ENCODE measurements around the gene PUSL1. TPM values are rescaled to one million over a fixed set of nuclear protein-coding genes. Genes with fewer than 3 reads are reported as not detected.

The PUSL1 gene
- total and polyA plus RNA-seq, 2 experiments from 2014 or later, result 30.9 to 36.2 TPM

DNA sequence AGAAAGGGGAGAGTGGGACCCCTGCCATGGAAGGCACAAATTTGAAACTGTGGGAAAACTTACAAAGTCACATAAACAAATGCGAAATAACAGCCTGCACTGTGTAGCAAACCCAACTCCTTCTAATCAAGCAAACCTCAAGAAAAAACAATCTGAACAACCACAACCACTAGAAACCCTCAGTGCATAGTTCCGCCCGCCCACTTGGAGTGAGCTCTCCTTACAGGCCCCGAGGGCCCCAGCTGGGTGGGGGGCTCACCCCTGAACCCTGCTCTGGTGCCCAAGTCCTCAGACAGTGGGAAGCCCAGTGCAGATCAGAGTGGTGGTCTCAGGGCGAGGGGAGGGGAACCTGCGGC is 50.9 kb downstream of the PUSL1 start:
- peaks cover 36% of the 10 kb centered on the region for H3K4me1 ChIP-seq (ENCODE audit: insufficient read depth)
- H3K9me2 ChIP-seq (ENCODE audit: insufficient read depth), result no peaks in the 10 kb centered on the region
- 4% methylated on average over 6 of the region's 6 CpGs for WGBS, 2 experiments (ENCODE audit: low coverage in 1 of 2, low lambda C conversion rate in 2 of 2, missing lambda C conversion rate in 2 of 2)
- H2AFZ ChIP-seq, result no peak overlapping the region
- peak overlapping the region; percentile 80 for H3K4me2 ChIP-seq (ENCODE audit: unreplicated experiment)
- H3K27ac ChIP-seq, result peak overlapping the region; percentile 99
- no peaks in the 10 kb centered on the region for H3K27me3 ChIP-seq (replicated peaks; ENCODE audit: insufficient read depth)
- peaks cover 1% of the 10 kb centered on the region; the same call in 1 of the 2 replicates for H3K36me3 ChIP-seq (ENCODE audit: low read depth)
- peaks cover 50% of the 10 kb centered on the region for H3K79me2 ChIP-seq (ENCODE audit: insufficient read depth)
- H4K20me1 ChIP-seq (ENCODE audit: insufficient read depth), result no peaks in the 10 kb centered on the region
- no peaks in the 10 kb centered on the region for H3K9me3 ChIP-seq (ENCODE audit: low read depth)
- in situ Hi-C loops (cut with MboI), result no loop called here
- H3K4me3 ChIP-seq, result peak overlapping the region; percentile 94
- H3F3A ChIP-seq (ENCODE audit: insufficient read depth), result peaks cover 28% of the 10 kb centered on the region
- TF ChIP-seq EZH2 (IDR thresholded peaks at IDR 0.05; ENCODE audit: insufficient read depth, poor library complexity, severe bottlenecking), result no peak
- no peak for TF ChIP-seq EZH2phosphoT487 (IDR thresholded peaks at IDR 0.05; ENCODE audit: insufficient read depth, low read depth)
- DNase-seq, result peak; percentile 87
- H3K9ac ChIP-seq, result peak overlapping the region; percentile 96

GRCh38 chr1:1359664-1360468 is 51.5 kb downstream of the PUSL1 start:
- Histone ChIP-seq H3K4me2 (ENCODE audit: unreplicated experiment) (peak overlapping the region; percentile 80), H3K4me1 (ENCODE audit: insufficient read depth) (peaks cover 36% of the 10 kb centered on the region), H2AFZ (no peak overlapping the region), H3K36me3 (ENCODE audit: low read depth) (no peaks in the 10 kb centered on the region), H3K27ac (peak overlapping the region; percentile 99), H3K9ac (peak overlapping the region; percentile 96), H3K9me3 (ENCODE audit: low read depth) (no peaks in the 10 kb centered on the region), H3F3A (ENCODE audit: insufficient read depth) (peaks cover 28% of the 10 kb centered on the region), H3K27me3 (replicated peaks; ENCODE audit: insufficient read depth) (no peaks in the 10 kb centered on the region), H4K20me1 (ENCODE audit: insufficient read depth) (no peaks in the 10 kb centered on the region), H3K9me2 (ENCODE audit: insufficient read depth) (no peaks in the 10 kb centered on the region), H3K79me2 (ENCODE audit: insufficient read depth) (peaks cover 45% of the 10 kb centered on the region), H3K4me3 (peak overlapping the region; percentile 94)
- WGBS, 2 experiments (ENCODE audit: low coverage in 1 of 2, low lambda C conversion rate in 2 of 2, missing lambda C conversion rate in 2 of 2), result 2 to 3% methylated on average over 17 to 28 of the region's 28 CpGs
- in situ Hi-C loops (cut with MboI), result no loop called here
- peak; percentile 95 for DNase-seq
- TF ChIP-seq EZH2 (IDR thresholded peaks at IDR 0.05; ENCODE audit: insufficient read depth, poor library complexity, severe bottlenecking), result no peak
- TF ChIP-seq EZH2phosphoT487 (IDR thresholded peaks at IDR 0.05; ENCODE audit: insufficient read depth, low read depth), result no peak

DNA sequence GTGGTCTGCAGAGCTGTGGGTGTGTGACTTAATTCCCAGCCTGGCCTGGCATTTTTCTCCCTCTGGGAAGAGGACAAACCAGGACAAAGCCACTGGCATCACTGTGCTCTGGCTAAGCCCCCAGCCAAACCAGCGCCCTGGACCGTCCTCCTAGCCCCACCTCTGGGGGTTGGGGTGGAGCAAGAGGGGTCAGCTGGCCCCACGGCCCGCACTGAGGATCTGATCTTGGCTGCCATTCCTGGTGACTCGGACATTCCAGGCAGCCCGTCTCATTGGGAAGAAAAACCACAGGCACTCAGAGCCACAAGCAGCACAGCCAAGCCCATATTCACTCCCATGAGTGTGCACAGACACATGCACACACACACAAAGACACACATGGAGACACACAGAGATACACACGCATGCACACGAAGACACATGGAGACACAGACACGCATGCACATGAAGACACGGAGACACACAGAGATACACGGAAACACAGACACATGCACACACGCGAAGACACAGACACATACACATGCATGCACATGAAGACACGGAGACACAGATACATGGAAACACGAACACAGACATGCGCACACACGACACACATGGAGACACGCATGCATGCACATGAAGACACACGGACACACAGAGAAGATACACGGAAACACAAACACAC is 52.2 kb downstream of the PUSL1 start:
- Histone ChIP-seq H3F3A (ENCODE audit: insufficient read depth) (peaks cover 28% of the 10 kb centered on the region), H3K9me3 (ENCODE audit: low read depth) (no peaks in the 10 kb centered on the region), H3K4me1 (ENCODE audit: insufficient read depth) (peaks cover 36% of the 10 kb centered on the region), H4K20me1 (ENCODE audit: insufficient read depth) (no peaks in the 10 kb centered on the region), H3K27me3 (replicated peaks; ENCODE audit: insufficient read depth) (no peaks in the 10 kb centered on the region), H3K79me2 (ENCODE audit: insufficient read depth) (peaks cover 37% of the 10 kb centered on the region), H3K9me2 (ENCODE audit: insufficient read depth) (no peaks in the 10 kb centered on the region), H3K27ac (peak overlapping the region; percentile 99), H3K36me3 (ENCODE audit: low read depth) (no peaks in the 10 kb centered on the region), H3K4me2 (ENCODE audit: unreplicated experiment) (peak overlapping the region; percentile 82), H3K4me3 (peak overlapping the region; percentile 35; the same call in 1 of the 2 replicates), H3K9ac (peak overlapping the region; percentile 96), H2AFZ (no peak overlapping the region)
- DNase-seq, result peak; percentile 98
- 20 to 21% methylated on average over 20 of the region's 20 CpGs for WGBS, 2 experiments (ENCODE audit: low coverage in 1 of 2, low lambda C conversion rate in 2 of 2, missing lambda C conversion rate in 2 of 2)
- no peak for TF ChIP-seq EZH2phosphoT487 (IDR thresholded peaks at IDR 0.05; ENCODE audit: insufficient read depth, low read depth)
- no peak for TF ChIP-seq EZH2 (IDR thresholded peaks at IDR 0.05; ENCODE audit: insufficient read depth, poor library complexity, severe bottlenecking)
- in situ Hi-C loops (cut with MboI), result no loop called here

Small RNAs within 50 kb of the gene (microRNA-seq; reads per million reads assigned to microRNA genes)
- gene MIR6726 (ENCODE audit: borderline number of aligned reads), result 3.6 reads per million
- 2.0 reads per million for gene MIR6727 (ENCODE audit: borderline number of aligned reads)
- gene MIR6808 (ENCODE audit: borderline number of aligned reads), result not detected

Small RNAs within 50 kb of the gene (small RNA-seq; reads per million reads assigned to genes)
- not detected for gene MIR6726 (ENCODE audit: low read depth, low replicate concordance)

Other genes with a start within 250 kb of the PUSL1 start
- gene RNF223, start 234.3 kb upstream of the PUSL1 start, total RNA-seq (2014; rRNA removed; shearing (Covaris generic)), result not detected in 2 replicates
- not detected in 2 replicates for gene RNF223, start 234.3 kb upstream of the PUSL1 start, polyA plus RNA-seq (2016; fragmentation: Nextera tagmentation; extraction: Ambion mirVana)
- 5.2 and 13.1 TPM in 2 replicates for gene C1orf159, start 192.5 kb upstream of the PUSL1 start, total RNA-seq (2014; rRNA removed; shearing (Covaris generic))
- gene C1orf159, start 192.5 kb upstream of the PUSL1 start, polyA plus RNA-seq (2016; fragmentation: Nextera tagmentation; extraction: Ambion mirVana), result 11.0 and 11.4 TPM in 2 replicates
- not detected in 2 replicates for gene TTLL10, start 134.7 kb upstream of the PUSL1 start, total RNA-seq (2014; rRNA removed; shearing (Covaris generic))
- gene TTLL10, start 134.7 kb upstream of the PUSL1 start, polyA plus RNA-seq (2016; fragmentation: Nextera tagmentation; extraction: Ambion mirVana), result not detected in 2 replicates
- gene TNFRSF18, start 102.0 kb upstream of the PUSL1 start, total RNA-seq (2014; rRNA removed; shearing (Covaris generic)), result not detected in 2 replicates
- 0.18 TPM in 1 of 2 replicates, not detected in the other for gene TNFRSF18, start 102.0 kb upstream of the PUSL1 start, polyA plus RNA-seq (2016; fragmentation: Nextera tagmentation; extraction: Ambion mirVana)
- not detected in 2 replicates for gene TNFRSF4, start 94.4 kb upstream of the PUSL1 start, total RNA-seq (2014; rRNA removed; shearing (Covaris generic))
- gene TNFRSF4, start 94.4 kb upstream of the PUSL1 start, polyA plus RNA-seq (2016; fragmentation: Nextera tagmentation; extraction: Ambion mirVana), result not detected in 2 replicates
- 214 and 216 TPM in 2 replicates for gene SDF4, start 76.6 kb upstream of the PUSL1 start, total RNA-seq (2014; rRNA removed; shearing (Covaris generic))
- 261 and 269 TPM in 2 replicates for gene SDF4, start 76.6 kb upstream of the PUSL1 start, polyA plus RNA-seq (2016; fragmentation: Nextera tagmentation; extraction: Ambion mirVana)
- gene B3GALT6, start 76.4 kb upstream of the PUSL1 start, total RNA-seq (2014; rRNA removed; shearing (Covaris generic)), result 50.3 and 52.5 TPM in 2 replicates
- 6.5 and 8.3 TPM in 2 replicates for gene B3GALT6, start 76.4 kb upstream of the PUSL1 start, polyA plus RNA-seq (2016; fragmentation: Nextera tagmentation; extraction: Ambion mirVana)
- gene C1QTNF12, start 61.9 kb upstream of the PUSL1 start, total RNA-seq (2014; rRNA removed; shearing (Covaris generic)), result 0.38 and 3.1 TPM in 2 replicates
- 2.0 and 2.1 TPM in 2 replicates for gene C1QTNF12, start 61.9 kb upstream of the PUSL1 start, polyA plus RNA-seq (2016; fragmentation: Nextera tagmentation; extraction: Ambion mirVana)
- gene UBE2J2, start 34.7 kb upstream of the PUSL1 start, total RNA-seq (2014; rRNA removed; shearing (Covaris generic)), result 49.7 and 51.0 TPM in 2 replicates
- gene UBE2J2, start 34.7 kb upstream of the PUSL1 start, polyA plus RNA-seq (2016; fragmentation: Nextera tagmentation; extraction: Ambion mirVana), result 63.5 and 68.0 TPM in 2 replicates
- gene SCNN1D, start 28.2 kb upstream of the PUSL1 start, total RNA-seq (2014; rRNA removed; shearing (Covaris generic)), result 0.76 and 2.5 TPM in 2 replicates
- 0.46 and 0.55 TPM in 2 replicates for gene SCNN1D, start 28.2 kb upstream of the PUSL1 start, polyA plus RNA-seq (2016; fragmentation: Nextera tagmentation; extraction: Ambion mirVana)
- 58.6 and 68.0 TPM in 2 replicates for gene ACAP3, start 667 bp upstream of the PUSL1 start, total RNA-seq (2014; rRNA removed; shearing (Covaris generic))
- gene ACAP3, start 667 bp upstream of the PUSL1 start, polyA plus RNA-seq (2016; fragmentation: Nextera tagmentation; extraction: Ambion mirVana), result 11.6 and 11.8 TPM in 2 replicates
- 80.1 and 90.0 TPM in 2 replicates for gene INTS11, start 16.1 kb downstream of the PUSL1 start, total RNA-seq (2014; rRNA removed; shearing (Covaris generic))
- 70.2 and 72.8 TPM in 2 replicates for gene INTS11, start 16.1 kb downstream of the PUSL1 start, polyA plus RNA-seq (2016; fragmentation: Nextera tagmentation; extraction: Ambion mirVana)
- gene CPTP, start 16.2 kb downstream of the PUSL1 start, total RNA-seq (2014; rRNA removed; shearing (Covaris generic)), result 30.5 and 39.0 TPM in 2 replicates
- 28.0 and 33.2 TPM in 2 replicates for gene CPTP, start 16.2 kb downstream of the PUSL1 start, polyA plus RNA-seq (2016; fragmentation: Nextera tagmentation; extraction: Ambion mirVana)
- gene TAS1R3, start 22.7 kb downstream of the PUSL1 start, total RNA-seq (2014; rRNA removed; shearing (Covaris generic)), result 0.54 TPM in 1 of 2 replicates, not detected in the other
- 0.24 TPM in 1 of 2 replicates, not detected in the other for gene TAS1R3, start 22.7 kb downstream of the PUSL1 start, polyA plus RNA-seq (2016; fragmentation: Nextera tagmentation; extraction: Ambion mirVana)
- gene DVL1, start 40.8 kb downstream of the PUSL1 start, total RNA-seq (2014; rRNA removed; shearing (Covaris generic)), result 113 and 119 TPM in 2 replicates
- 8.6 and 9.9 TPM in 2 replicates for gene DVL1, start 40.8 kb downstream of the PUSL1 start, polyA plus RNA-seq (2016; fragmentation: Nextera tagmentation; extraction: Ambion mirVana)
- gene MXRA8, start 50.0 kb downstream of the PUSL1 start, total RNA-seq (2014; rRNA removed; shearing (Covaris generic)), result 1,040 and 1,228 TPM in 2 replicates
- gene MXRA8, start 50.0 kb downstream of the PUSL1 start, polyA plus RNA-seq (2016; fragmentation: Nextera tagmentation; extraction: Ambion mirVana), result 584 and 609 TPM in 2 replicates
- 118 and 120 TPM in 2 replicates for gene AURKAIP1, start 66.6 kb downstream of the PUSL1 start, total RNA-seq (2014; rRNA removed; shearing (Covaris generic))
- gene AURKAIP1, start 66.6 kb downstream of the PUSL1 start, polyA plus RNA-seq (2016; fragmentation: Nextera tagmentation; extraction: Ambion mirVana), result 216 and 218 TPM in 2 replicates
- gene CCNL2, start 90.7 kb downstream of the PUSL1 start, total RNA-seq (2014; rRNA removed; shearing (Covaris generic)), result 150 and 185 TPM in 2 replicates
- gene CCNL2, start 90.7 kb downstream of the PUSL1 start, polyA plus RNA-seq (2016; fragmentation: Nextera tagmentation; extraction: Ambion mirVana), result 151 and 199 TPM in 2 replicates
- gene MRPL20, start 98.7 kb downstream of the PUSL1 start, total RNA-seq (2014; rRNA removed; shearing (Covaris generic)), result 88.9 and 105 TPM in 2 replicates
- gene MRPL20, start 98.7 kb downstream of the PUSL1 start, polyA plus RNA-seq (2016; fragmentation: Nextera tagmentation; extraction: Ambion mirVana), result 176 and 181 TPM in 2 replicates
- 0.51 and 0.97 TPM in 2 replicates for gene ANKRD65, start 112.7 kb downstream of the PUSL1 start, total RNA-seq (2014; rRNA removed; shearing (Covaris generic))
- gene ANKRD65, start 112.7 kb downstream of the PUSL1 start, polyA plus RNA-seq (2016; fragmentation: Nextera tagmentation; extraction: Ambion mirVana), result 0.44 and 0.70 TPM in 2 replicates
- 1.4 and 2.3 TPM in 2 replicates for gene VWA1, start 127.1 kb downstream of the PUSL1 start, total RNA-seq (2014; rRNA removed; shearing (Covaris generic))
- gene VWA1, start 127.1 kb downstream of the PUSL1 start, polyA plus RNA-seq (2016; fragmentation: Nextera tagmentation; extraction: Ambion mirVana), result 0.60 and 1.3 TPM in 2 replicates
- not detected in 2 replicates for gene ATAD3C, start 141.1 kb downstream of the PUSL1 start, total RNA-seq (2014; rRNA removed; shearing (Covaris generic))
- 0.51 TPM in 1 of 2 replicates, not detected in the other for gene ATAD3C, start 141.1 kb downstream of the PUSL1 start, polyA plus RNA-seq (2016; fragmentation: Nextera tagmentation; extraction: Ambion mirVana)
- 20.2 and 34.7 TPM in 2 replicates for gene ATAD3B, start 163.2 kb downstream of the PUSL1 start, total RNA-seq (2014; rRNA removed; shearing (Covaris generic))
- 11.6 and 12.1 TPM in 2 replicates for gene ATAD3B, start 163.2 kb downstream of the PUSL1 start, polyA plus RNA-seq (2016; fragmentation: Nextera tagmentation; extraction: Ambion mirVana)
- gene ATAD3A, start 203.6 kb downstream of the PUSL1 start, total RNA-seq (2014; rRNA removed; shearing (Covaris generic)), result 45.8 and 54.5 TPM in 2 replicates
- 42.8 and 44.9 TPM in 2 replicates for gene ATAD3A, start 203.6 kb downstream of the PUSL1 start, polyA plus RNA-seq (2016; fragmentation: Nextera tagmentation; extraction: Ambion mirVana)
- gene TMEM240, start 232.0 kb downstream of the PUSL1 start, total RNA-seq (2014; rRNA removed; shearing (Covaris generic)), result 1.1 and 3.3 TPM in 2 replicates
- gene TMEM240, start 232.0 kb downstream of the PUSL1 start, polyA plus RNA-seq (2016; fragmentation: Nextera tagmentation; extraction: Ambion mirVana), result 0.44 and 0.76 TPM in 2 replicates